ENCODE results near the gene ACVR1. TPM values are rescaled to one million over a fixed set of nuclear protein-coding genes. Genes with fewer than 3 reads are reported as not detected.
A peak's percentile ranks its signal among the peaks of the same experiment; 100 is the strongest.

The ACVR1 gene
- total RNA-seq, 2 donors from 2014 or later: 25.0 to 35.0 TPM

GRCh38 chr2:157837851-157838441 is 38.2 kb downstream of the ACVR1 start:
- no peaks in the 10 kb centered on the region for H3K27me3 ChIP-seq (replicated peaks; ENCODE audit: insufficient read depth)
- no peak for TF ChIP-seq CTCF (IDR thresholded peaks at IDR 0.05)
- peaks cover 54 to 74% of the 10 kb centered on the region in 2 donors for H3K4me1 ChIP-seq (ENCODE audit: control insufficient read depth in 1 of 2, low read depth in 2 of 2)
- DNase-seq (ENCODE audit: low spot score) (no peak), ATAC-seq (ENCODE audit: insufficient number of reproducible peaks, low FRiP score, low read depth) (no peak)
- no peaks in the 10 kb centered on the region for H3K36me3 ChIP-seq
- H3K27ac ChIP-seq: peak overlapping the region; percentile 60 to 78
- peak overlapping the region; percentile 66 for H3K4me3 ChIP-seq
- H3K9me3 ChIP-seq: no peaks in the 10 kb centered on the region

GRCh38 chr2:157836531-157836930 is 39.6 kb downstream of the ACVR1 start:
- TF ChIP-seq CTCF (IDR thresholded peaks at IDR 0.05): no peak
- no peaks in the 10 kb centered on the region for H3K9me3 ChIP-seq
- H3K4me1 ChIP-seq (ENCODE audit: control insufficient read depth in 1 of 2, low read depth in 2 of 2): peaks cover 49 to 72% of the 10 kb centered on the region in 2 donors
- DNase-seq (ENCODE audit: low spot score) (no peak), ATAC-seq (ENCODE audit: insufficient number of reproducible peaks, low FRiP score, low read depth) (no peak)
- no peak overlapping the region for H3K27ac ChIP-seq
- no peak overlapping the region for H3K4me3 ChIP-seq
- no peaks in the 10 kb centered on the region for H3K27me3 ChIP-seq (replicated peaks; ENCODE audit: insufficient read depth)
- H3K36me3 ChIP-seq: no peaks in the 10 kb centered on the region

- no peak overlapping the region for H3K4me3 ChIP-seq
- H3K27me3 ChIP-seq (replicated peaks; ENCODE audit: insufficient read depth): no peaks in the 10 kb centered on the region
- peaks cover 48 to 72% of the 10 kb centered on the region in 2 donors for H3K4me1 ChIP-seq (ENCODE audit: control insufficient read depth in 1 of 2, low read depth in 2 of 2)
- no peak for TF ChIP-seq CTCF (IDR thresholded peaks at IDR 0.05)
- ATAC-seq (ENCODE audit: insufficient number of reproducible peaks, low FRiP score, low read depth): no peak
- no peak overlapping the region for H3K27ac ChIP-seq
- no peaks in the 10 kb centered on the region for H3K36me3 ChIP-seq
- no peaks in the 10 kb centered on the region for H3K9me3 ChIP-seq
- DNase-seq (ENCODE audit: low spot score): no peak
Observed at GRCh38 chr2:157835425-157835824, 40.7 kb downstream of the ACVR1 start.

GRCh38 chr2:157835006-157835405 is 41.1 kb downstream of the ACVR1 start:
- no peak for DNase-seq (ENCODE audit: low spot score)
- Histone ChIP-seq H3K4me1 (ENCODE audit: control insufficient read depth in 1 of 2, low read depth in 2 of 2) (peaks cover 47 to 69% of the 10 kb centered on the region in 2 donors), H3K4me3 (no peak overlapping the region), H3K27ac (no peak overlapping the region), H3K9me3 (no peaks in the 10 kb centered on the region), H3K36me3 (no peaks in the 10 kb centered on the region), H3K27me3 (replicated peaks; ENCODE audit: insufficient read depth) (no peaks in the 10 kb centered on the region)
- ATAC-seq (ENCODE audit: insufficient number of reproducible peaks, low FRiP score, low read depth): no peak
- TF ChIP-seq CTCF (IDR thresholded peaks at IDR 0.05): no peak

- no peak for TF ChIP-seq CTCF (IDR thresholded peaks at IDR 0.05)
- DNase-seq (ENCODE audit: low spot score) (no peak), ATAC-seq (ENCODE audit: insufficient number of reproducible peaks, low FRiP score, low read depth) (no peak)
- H3K27me3 ChIP-seq (replicated peaks; ENCODE audit: insufficient read depth): no peaks in the 10 kb centered on the region
- no peaks in the 10 kb centered on the region for H3K36me3 ChIP-seq
- no peaks in the 10 kb centered on the region for H3K9me3 ChIP-seq
- peaks cover 34 to 56% of the 10 kb centered on the region in 2 donors for H3K4me1 ChIP-seq (ENCODE audit: control insufficient read depth in 1 of 2, low read depth in 2 of 2)
- no peak overlapping the region for H3K4me3 ChIP-seq
- peak overlapping the region in 1 of 2 donors; percentile 81 for H3K27ac ChIP-seq
Observed at GRCh38 chr2:157833721-157834120, 42.4 kb downstream of the ACVR1 start.

All from thoracic aorta (tissue), 2 donors.